Ectodermal cell (in vitro differentiated cells): Measurements from ENCODE around the gene CACNA2D3.

Experiments
- H3K27ac ChIP-seq: 2 replicates; pipeline ENCODE4 v1.7.0; 2013; ENCODE audit warnings: mild to moderate bottlenecking, low read depth, low read length; ENCODE audit not compliant: insufficient read depth, poor library complexity, severe bottlenecking
- H3K27me3 ChIP-seq: 2 replicates; pipeline ENCODE4 v1.7.0; 2013; ENCODE audit warnings: mild to moderate bottlenecking, low read length; ENCODE audit not compliant: insufficient read depth, control insufficient read depth, poor library complexity, severe bottlenecking
- H3K36me3 ChIP-seq: one replicate; pipeline ENCODE4 v1.7.0; 2013; ENCODE audit warnings: low read length; ENCODE audit not compliant: control insufficient read depth, insufficient read depth
- H3K4me1 ChIP-seq: one replicate; pipeline ENCODE4 v1.7.0; 2013; ENCODE audit warnings: low read length; ENCODE audit not compliant: control insufficient read depth, insufficient read depth
- H3K4me3 ChIP-seq: 2 replicates; pipeline ENCODE4 v1.7.0; 2013; ENCODE audit warnings: low read depth, low read length, control low read depth; ENCODE audit not compliant: insufficient read depth
- H3K9me3 ChIP-seq: 2 replicates; pipeline ENCODE4 v1.7.0; 2013; ENCODE audit warnings: mild to moderate bottlenecking, low read length, moderate library complexity; ENCODE audit not compliant: control insufficient read depth
- WGBS, 2 experiments: methylation state at CpG; one replicate each; pipeline ENCODE4 v1.1.7; 2013; ENCODE audit warnings: missing lambda C conversion rate in 2 of 2; 5-methylcytosine and 5-hydroxymethylcytosine counted together

The CACNA2D3 gene

GRCh38 chr3:54717506-54717905 lies 595.2 kb downstream of the CACNA2D3 start:
- no peaks in the 10 kb centered on the region for H3K9me3 ChIP-seq
- H3K36me3 ChIP-seq = no peaks in the 10 kb centered on the region
- H3K4me3 ChIP-seq = no peak overlapping the region
- H3K4me1 ChIP-seq = no peaks in the 10 kb centered on the region
- 83 to 95% methylated on average over 18 of the region's 18 CpGs for WGBS, 2 experiments
- no peaks in the 10 kb centered on the region for H3K27me3 ChIP-seq
- H3K27ac ChIP-seq = no peak overlapping the region

DNA sequence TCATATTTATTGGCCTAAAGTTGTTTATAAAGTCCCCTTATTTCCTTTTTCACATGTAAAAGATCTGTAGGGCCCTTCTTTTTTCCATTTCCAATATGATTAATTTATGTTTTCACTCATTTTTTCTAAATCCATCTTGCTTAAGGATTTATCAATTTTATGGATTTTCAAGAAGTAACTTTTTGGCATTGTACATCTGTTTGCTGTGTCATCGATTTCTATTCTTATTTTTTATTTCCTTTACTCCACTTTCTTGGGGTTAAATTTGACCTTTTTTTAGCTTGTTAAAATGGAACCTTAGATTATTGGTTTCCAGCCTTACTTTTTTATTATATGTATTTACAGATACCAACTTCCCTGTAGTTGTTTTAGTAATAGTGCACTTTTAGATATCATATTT lies 597.6 kb downstream of the CACNA2D3 start:
- Histone ChIP-seq H3K4me3 (no peak overlapping the region), H3K4me1 (no peaks in the 10 kb centered on the region), H3K27me3 (no peaks in the 10 kb centered on the region), H3K36me3 (no peaks in the 10 kb centered on the region), H3K9me3 (no peaks in the 10 kb centered on the region), H3K27ac (no peak overlapping the region)
- 100% methylated on average over 1 of the region's 1 CpG; no CpG with 5 or more reads in 1 of the 2 experiments for WGBS, 2 experiments

DNA sequence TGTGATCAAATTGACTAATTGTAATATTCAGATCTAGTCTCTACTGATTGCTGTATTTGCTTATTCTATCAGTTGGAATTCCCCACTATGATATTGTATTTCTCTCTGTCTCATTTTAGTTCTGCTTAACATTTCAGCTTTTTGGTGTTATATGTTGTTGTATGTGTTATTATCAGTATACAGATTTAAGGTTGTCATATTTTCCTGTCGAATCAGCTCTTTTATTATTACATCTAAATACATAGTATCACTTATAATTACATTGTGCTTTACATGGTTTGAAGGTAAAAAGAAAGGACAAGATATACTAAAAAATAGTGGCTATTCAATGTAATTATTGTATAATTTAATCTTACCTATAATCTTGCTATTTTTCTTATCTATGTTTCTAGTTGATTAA lies 598.3 kb downstream of the CACNA2D3 start:
- H3K4me3 ChIP-seq = no peak overlapping the region
- WGBS, 2 experiments = no CpG with 5 or more reads among the region's 1 CpG
- H3K36me3 ChIP-seq = no peaks in the 10 kb centered on the region
- no peaks in the 10 kb centered on the region for H3K4me1 ChIP-seq
- no peaks in the 10 kb centered on the region for H3K27me3 ChIP-seq
- no peak overlapping the region for H3K27ac ChIP-seq
- no peaks in the 10 kb centered on the region for H3K9me3 ChIP-seq

DNA sequence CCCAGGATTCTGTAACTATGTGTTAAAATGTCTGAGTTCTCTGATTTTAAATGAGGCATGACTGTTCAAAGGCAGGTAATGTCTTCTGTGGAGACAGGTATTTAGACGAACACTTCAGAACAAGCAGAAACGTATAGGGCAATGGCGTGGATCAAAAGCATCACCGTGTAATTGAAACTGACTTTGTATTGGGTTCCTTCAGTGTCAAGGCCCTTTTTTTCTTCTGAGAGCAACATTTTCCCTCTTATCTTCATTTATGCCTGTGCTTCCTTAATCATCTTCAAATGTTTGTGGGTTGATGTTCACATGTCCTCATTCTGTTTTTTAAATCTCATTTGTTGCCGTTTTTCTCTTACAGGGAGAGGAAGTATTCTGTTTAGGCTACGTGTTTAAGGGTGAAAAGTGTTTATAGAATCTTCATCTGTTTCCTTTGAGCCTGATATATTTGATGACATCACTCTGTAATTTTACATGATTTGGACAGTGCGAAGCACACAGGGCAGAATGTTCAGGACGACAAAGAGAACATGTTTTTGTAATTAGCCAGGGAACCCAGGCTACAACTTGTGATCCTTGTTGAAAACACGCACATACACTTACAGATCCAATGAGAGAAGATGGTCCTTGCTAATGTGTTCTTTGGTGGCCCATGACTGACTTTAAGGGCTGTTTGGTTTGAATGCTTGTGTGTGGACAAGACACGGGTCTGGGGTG lies 609.5 kb downstream of the CACNA2D3 start:
- H3K4me3 ChIP-seq = no peak overlapping the region
- WGBS, 2 experiments = 95% methylated on average over 10 of the region's 10 CpGs
- no peak overlapping the region for H3K27ac ChIP-seq
- no peaks in the 10 kb centered on the region for H3K4me1 ChIP-seq
- H3K9me3 ChIP-seq = no peaks in the 10 kb centered on the region
- no peaks in the 10 kb centered on the region for H3K36me3 ChIP-seq
- H3K27me3 ChIP-seq = no peaks in the 10 kb centered on the region

DNA sequence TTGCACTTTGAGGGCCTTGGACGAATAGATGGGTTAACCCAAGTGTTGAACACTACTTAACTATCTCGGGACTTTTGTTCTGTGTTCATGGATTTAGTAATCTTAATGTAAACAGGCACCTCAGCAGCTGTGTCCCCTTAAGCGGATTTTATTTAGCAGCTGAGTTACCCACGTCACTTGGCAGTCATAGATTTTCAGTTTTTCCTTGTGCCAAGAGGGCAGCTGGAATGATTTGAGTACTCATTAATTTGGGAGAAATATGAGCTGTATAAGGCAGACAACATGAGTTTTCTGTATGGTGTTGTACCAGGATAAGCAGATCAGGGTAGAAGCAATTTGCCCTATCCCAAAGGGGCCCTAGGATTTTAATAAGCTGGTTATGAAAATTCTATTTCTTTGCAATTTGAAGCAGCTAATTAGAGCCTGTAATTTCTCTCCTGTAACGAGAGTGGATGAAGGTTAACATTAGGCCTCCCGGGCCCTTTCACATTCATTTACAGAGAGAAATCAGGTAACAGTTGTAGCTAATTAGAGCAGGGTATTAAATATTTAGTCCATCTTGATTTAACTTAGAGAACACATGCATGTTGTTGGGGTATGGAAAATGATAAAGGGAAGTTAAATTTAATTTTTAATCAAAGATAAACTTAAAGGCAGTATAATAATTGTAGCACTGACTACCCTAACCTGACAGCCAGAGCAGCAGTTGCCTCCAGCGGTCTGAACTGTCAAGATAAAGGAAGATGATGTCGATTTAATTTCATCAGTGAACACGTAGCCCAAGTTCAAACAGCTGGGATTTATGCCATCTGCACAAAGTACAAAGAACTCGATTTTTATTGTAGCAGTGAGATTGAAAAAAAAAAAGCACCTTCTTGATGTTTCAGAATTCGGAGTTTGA lies 611.0 kb downstream of the CACNA2D3 start:
- no peaks in the 10 kb centered on the region for H3K27me3 ChIP-seq
- H3K9me3 ChIP-seq = no peaks in the 10 kb centered on the region
- H3K27ac ChIP-seq = no peak overlapping the region
- WGBS, 2 experiments = 89 to 92% methylated on average over 11 of the region's 11 CpGs
- H3K36me3 ChIP-seq = no peaks in the 10 kb centered on the region
- no peaks in the 10 kb centered on the region for H3K4me1 ChIP-seq
- H3K4me3 ChIP-seq = no peak overlapping the region

DNA sequence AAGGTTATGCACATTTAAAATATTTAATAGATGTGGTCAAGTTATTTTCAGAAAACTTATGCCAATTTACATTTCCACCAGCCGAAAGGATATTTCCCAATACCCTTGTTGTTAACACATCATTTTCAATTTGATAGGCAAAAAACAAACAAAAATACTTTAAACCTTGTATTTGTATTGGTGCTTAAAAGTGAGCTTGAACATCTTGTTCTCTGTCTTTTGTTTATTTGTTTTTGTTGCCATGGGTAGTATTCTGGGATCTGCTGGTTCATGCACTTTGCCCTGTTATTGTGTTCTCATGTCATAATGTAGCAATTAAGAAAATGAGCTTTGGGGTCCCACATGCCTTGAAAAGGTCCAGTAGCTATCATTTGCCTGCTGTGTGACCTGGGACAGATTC lies 614.1 kb downstream of the CACNA2D3 start:
- Histone ChIP-seq H3K9me3 (no peaks in the 10 kb centered on the region), H3K27me3 (no peaks in the 10 kb centered on the region), H3K36me3 (no peaks in the 10 kb centered on the region), H3K4me1 (no peaks in the 10 kb centered on the region), H3K27ac (no peak overlapping the region), H3K4me3 (no peak overlapping the region)
- 86 to 100% methylated on average over 1 of the region's 1 CpG for WGBS, 2 experiments

DNA sequence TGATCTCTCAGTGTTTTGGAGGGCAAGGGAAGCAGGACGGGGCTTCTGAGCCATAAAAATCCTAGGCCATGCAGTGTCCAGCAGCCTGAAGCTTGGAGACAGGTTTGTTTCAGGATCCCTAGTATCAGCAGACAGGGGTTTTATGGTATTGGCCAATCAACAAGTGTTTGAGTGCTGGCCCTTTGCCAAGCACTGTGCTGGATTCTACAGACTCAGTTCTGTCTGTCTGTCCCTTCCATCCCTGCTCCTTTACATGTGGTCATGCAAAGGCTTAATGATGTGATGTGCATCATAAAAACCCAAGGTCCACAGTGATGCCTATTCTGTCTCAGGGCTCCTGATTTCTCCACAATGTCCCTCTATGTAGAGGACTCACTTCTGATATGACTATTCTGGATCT lies 621.4 kb downstream of the CACNA2D3 start:
- Histone ChIP-seq H3K27me3 (no peaks in the 10 kb centered on the region), H3K9me3 (no peaks in the 10 kb centered on the region), H3K27ac (no peak overlapping the region), H3K4me3 (no peak overlapping the region), H3K4me1 (no peaks in the 10 kb centered on the region), H3K36me3 (no peaks in the 10 kb centered on the region)
- WGBS, 2 experiments = 79% methylated on average over 1 of the region's 1 CpG

GRCh38 chr3:54744291-54744690 lies 621.9 kb downstream of the CACNA2D3 start:
- H3K4me3 ChIP-seq = no peak overlapping the region
- no peaks in the 10 kb centered on the region for H3K27me3 ChIP-seq
- H3K36me3 ChIP-seq = no peaks in the 10 kb centered on the region
- H3K9me3 ChIP-seq = no peaks in the 10 kb centered on the region
- H3K27ac ChIP-seq = no peak overlapping the region
- WGBS, 2 experiments = 93 to 97% methylated on average over 1 of the region's 1 CpG
- H3K4me1 ChIP-seq = no peaks in the 10 kb centered on the region

- Histone ChIP-seq H3K27ac (no peak overlapping the region), H3K9me3 (no peaks in the 10 kb centered on the region), H3K27me3 (no peaks in the 10 kb centered on the region), H3K4me3 (no peak overlapping the region), H3K4me1 (no peaks in the 10 kb centered on the region), H3K36me3 (no peaks in the 10 kb centered on the region)
- WGBS, 2 experiments = 92 to 100% methylated on average over 2 to 4 of the region's 4 CpGs
These were observed 623.5 kb downstream of the CACNA2D3 start for GRCh38 chr3:54745843-54746242.

GRCh38 chr3:54746722-54747121 lies 624.4 kb downstream of the CACNA2D3 start:
- Histone ChIP-seq H3K27ac (no peak overlapping the region), H3K27me3 (no peaks in the 10 kb centered on the region), H3K36me3 (no peaks in the 10 kb centered on the region), H3K4me1 (no peaks in the 10 kb centered on the region), H3K4me3 (no peak overlapping the region), H3K9me3 (no peaks in the 10 kb centered on the region)
- 92 to 100% methylated on average over 1 of the region's 1 CpG for WGBS, 2 experiments
